ENCODE measurements around the gene MAP3K21. TPM values are rescaled to one million over a fixed set of nuclear protein-coding genes. Genes with fewer than 3 reads are reported as not detected.
A peak's percentile ranks its signal among the peaks of the same experiment; 100 is the strongest.

Gene MAP3K21
- total and polyA plus RNA-seq, 9 of the 15 experiments (the other 6 are each of a cell fraction or from before 2014, with no cell fraction given) = 0.23 to 0.86 (median 0.49) TPM

DNA sequence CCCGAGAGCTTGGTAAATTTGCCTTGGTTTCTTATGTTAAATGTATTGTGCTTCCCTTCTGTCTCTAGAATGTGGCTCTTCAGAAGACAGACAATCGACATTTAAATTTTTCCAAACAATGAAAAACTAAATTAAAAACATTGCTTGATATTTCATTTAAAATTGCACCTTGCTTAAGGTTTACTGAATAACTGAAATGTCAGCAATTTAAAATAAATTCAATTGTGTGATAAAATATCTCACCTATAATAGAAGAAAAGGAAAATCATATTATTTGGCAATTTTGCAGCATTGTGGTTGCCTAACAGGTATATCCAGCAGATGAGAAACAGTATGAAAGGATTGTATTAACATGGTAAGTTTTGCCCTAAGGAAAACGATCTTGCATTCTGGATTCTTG lies 56.5 kb downstream of the MAP3K21 start:
- no peak overlapping the region for H3K4me3 ChIP-seq
- no peak for FAIRE-seq
- H3K27me3 ChIP-seq (ENCODE audit: control insufficient read depth in 2 of 2, insufficient read depth in 2 of 2, low read length in 2 of 2) = peaks cover 0 to 11% of the 10 kb centered on the region in 2 experiments; a peak in 2 of 5 replicates
- H2AFZ ChIP-seq (ENCODE audit: low read depth, low read length) = no peak overlapping the region
- in situ Hi-C loops (cut with MboI) (loop anchor here (25.0 kb wide), 1 partner anchor 678 kb away; no protein-coding TSS in a partner anchor), intact Hi-C loops (cut with micrococcal nuclease) (no loop called here)
- no TSS peak for BruUV-seq (replicated peaks)
- no peaks in the 10 kb centered on the region for H3K9me1 ChIP-seq (ENCODE audit: control insufficient read depth, insufficient read depth, low read length)
- no peaks in the 10 kb centered on the region for H3K4me1 ChIP-seq (replicated peaks in 1 of 2; ENCODE audit: control insufficient read depth in 2 of 2, insufficient read depth in 2 of 2, low read length in 2 of 2)
- ATAC-seq = no peak
- no peak overlapping the region for H3K9ac ChIP-seq (ENCODE audit: insufficient read depth in 1 of 2, low read depth in 2 of 2, low read length in 2 of 2)
- TF ChIP-seq IFI16 (CRISPR knock-in tag; IDR thresholded peaks at IDR 0.05) (no peak), ZNF316 (IDR thresholded peaks at IDR 0.05) (peak; percentile 80), PTRF (tag; IDR thresholded peaks at IDR 0.05) (no peak), C11orf30 (IDR thresholded peaks at IDR 0.05; ENCODE audit: low read depth) (peak; percentile 54; the same call in 1 of the 2 replicates)
- TF ChIP-seq, protein P1, sequence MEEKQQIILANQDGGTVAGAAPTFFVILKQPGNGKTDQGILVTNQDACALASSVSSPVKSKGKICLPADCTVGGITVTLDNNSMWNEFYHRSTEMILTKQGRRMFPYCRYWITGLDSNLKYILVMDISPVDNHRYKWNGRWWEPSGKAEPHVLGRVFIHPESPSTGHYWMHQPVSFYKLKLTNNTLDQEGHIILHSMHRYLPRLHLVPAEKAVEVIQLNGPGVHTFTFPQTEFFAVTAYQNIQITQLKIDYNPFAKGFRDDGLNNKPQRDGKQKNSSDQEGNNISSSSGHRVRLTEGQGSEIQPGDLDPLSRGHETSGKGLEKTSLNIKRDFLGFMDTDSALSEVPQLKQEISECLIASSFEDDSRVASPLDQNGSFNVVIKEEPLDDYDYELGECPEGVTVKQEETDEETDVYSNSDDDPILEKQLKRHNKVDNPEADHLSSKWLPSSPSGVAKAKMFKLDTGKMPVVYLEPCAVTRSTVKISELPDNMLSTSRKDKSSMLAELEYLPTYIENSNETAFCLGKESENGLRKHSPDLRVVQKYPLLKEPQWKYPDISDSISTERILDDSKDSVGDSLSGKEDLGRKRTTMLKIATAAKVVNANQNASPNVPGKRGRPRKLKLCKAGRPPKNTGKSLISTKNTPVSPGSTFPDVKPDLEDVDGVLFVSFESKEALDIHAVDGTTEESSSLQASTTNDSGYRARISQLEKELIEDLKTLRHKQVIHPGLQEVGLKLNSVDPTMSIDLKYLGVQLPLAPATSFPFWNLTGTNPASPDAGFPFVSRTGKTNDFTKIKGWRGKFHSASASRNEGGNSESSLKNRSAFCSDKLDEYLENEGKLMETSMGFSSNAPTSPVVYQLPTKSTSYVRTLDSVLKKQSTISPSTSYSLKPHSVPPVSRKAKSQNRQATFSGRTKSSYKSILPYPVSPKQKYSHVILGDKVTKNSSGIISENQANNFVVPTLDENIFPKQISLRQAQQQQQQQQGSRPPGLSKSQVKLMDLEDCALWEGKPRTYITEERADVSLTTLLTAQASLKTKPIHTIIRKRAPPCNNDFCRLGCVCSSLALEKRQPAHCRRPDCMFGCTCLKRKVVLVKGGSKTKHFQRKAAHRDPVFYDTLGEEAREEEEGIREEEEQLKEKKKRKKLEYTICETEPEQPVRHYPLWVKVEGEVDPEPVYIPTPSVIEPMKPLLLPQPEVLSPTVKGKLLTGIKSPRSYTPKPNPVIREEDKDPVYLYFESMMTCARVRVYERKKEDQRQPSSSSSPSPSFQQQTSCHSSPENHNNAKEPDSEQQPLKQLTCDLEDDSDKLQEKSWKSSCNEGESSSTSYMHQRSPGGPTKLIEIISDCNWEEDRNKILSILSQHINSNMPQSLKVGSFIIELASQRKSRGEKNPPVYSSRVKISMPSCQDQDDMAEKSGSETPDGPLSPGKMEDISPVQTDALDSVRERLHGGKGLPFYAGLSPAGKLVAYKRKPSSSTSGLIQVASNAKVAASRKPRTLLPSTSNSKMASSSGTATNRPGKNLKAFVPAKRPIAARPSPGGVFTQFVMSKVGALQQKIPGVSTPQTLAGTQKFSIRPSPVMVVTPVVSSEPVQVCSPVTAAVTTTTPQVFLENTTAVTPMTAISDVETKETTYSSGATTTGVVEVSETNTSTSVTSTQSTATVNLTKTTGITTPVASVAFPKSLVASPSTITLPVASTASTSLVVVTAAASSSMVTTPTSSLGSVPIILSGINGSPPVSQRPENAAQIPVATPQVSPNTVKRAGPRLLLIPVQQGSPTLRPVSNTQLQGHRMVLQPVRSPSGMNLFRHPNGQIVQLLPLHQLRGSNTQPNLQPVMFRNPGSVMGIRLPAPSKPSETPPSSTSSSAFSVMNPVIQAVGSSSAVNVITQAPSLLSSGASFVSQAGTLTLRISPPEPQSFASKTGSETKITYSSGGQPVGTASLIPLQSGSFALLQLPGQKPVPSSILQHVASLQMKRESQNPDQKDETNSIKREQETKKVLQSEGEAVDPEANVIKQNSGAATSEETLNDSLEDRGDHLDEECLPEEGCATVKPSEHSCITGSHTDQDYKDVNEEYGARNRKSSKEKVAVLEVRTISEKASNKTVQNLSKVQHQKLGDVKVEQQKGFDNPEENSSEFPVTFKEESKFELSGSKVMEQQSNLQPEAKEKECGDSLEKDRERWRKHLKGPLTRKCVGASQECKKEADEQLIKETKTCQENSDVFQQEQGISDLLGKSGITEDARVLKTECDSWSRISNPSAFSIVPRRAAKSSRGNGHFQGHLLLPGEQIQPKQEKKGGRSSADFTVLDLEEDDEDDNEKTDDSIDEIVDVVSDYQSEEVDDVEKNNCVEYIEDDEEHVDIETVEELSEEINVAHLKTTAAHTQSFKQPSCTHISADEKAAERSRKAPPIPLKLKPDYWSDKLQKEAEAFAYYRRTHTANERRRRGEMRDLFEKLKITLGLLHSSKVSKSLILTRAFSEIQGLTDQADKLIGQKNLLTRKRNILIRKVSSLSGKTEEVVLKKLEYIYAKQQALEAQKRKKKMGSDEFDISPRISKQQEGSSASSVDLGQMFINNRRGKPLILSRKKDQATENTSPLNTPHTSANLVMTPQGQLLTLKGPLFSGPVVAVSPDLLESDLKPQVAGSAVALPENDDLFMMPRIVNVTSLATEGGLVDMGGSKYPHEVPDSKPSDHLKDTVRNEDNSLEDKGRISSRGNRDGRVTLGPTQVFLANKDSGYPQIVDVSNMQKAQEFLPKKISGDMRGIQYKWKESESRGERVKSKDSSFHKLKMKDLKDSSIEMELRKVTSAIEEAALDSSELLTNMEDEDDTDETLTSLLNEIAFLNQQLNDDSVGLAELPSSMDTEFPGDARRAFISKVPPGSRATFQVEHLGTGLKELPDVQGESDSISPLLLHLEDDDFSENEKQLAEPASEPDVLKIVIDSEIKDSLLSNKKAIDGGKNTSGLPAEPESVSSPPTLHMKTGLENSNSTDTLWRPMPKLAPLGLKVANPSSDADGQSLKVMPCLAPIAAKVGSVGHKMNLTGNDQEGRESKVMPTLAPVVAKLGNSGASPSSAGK (IDR thresholded peaks at IDR 0.05) = no peak
- ChIA-PET CTCF (ENCODE audit: low intra/inter-chr PET ratio) (interaction anchor here (0.7 kb wide), 1 partner anchor 12 kb away, joined by 3 read pairs; no protein-coding TSS in a partner anchor), POLR2A (no interaction called here)
- no peak for DNase-seq (ENCODE audit: extremely low read depth in 1 of 4, low spot score in 3 of 4)
- no peak overlapping the region for H3K27ac ChIP-seq (ENCODE audit: extremely low read depth, low read depth, low read length)
- no peaks in the 10 kb centered on the region for H3K9me3 ChIP-seq (replicated peaks; ENCODE audit: control insufficient read depth, insufficient read depth, low read depth, low read length)
- no peaks in the 10 kb centered on the region for H3K36me3 ChIP-seq (ENCODE audit: control insufficient read depth, insufficient read depth, low read length)
- H4K20me1 ChIP-seq (replicated peaks; ENCODE audit: control insufficient read depth, insufficient read depth, low read length) = no peaks in the 10 kb centered on the region
- no peak overlapping the region for H3K4me2 ChIP-seq (ENCODE audit: insufficient read depth, low read length)
- H3K79me2 ChIP-seq (ENCODE audit: control insufficient read depth, insufficient read depth, low read length) = no peaks in the 10 kb centered on the region
- WGBS (ENCODE audit: insufficient coverage, low coverage, missing lambda C conversion rate) = 0% methylated on average over 3 of the region's 3 CpGs
